ENCODE measurements around the gene SPINK14. TPM values are rescaled to one million over a fixed set of nuclear protein-coding genes. Genes with fewer than 3 reads are reported as not detected.

The SPINK14 gene
- total and polyA plus RNA-seq, 2 donors (not counting 3 experiments of a cell fraction or from before 2014, with no cell fraction given) = not detected

DNA sequence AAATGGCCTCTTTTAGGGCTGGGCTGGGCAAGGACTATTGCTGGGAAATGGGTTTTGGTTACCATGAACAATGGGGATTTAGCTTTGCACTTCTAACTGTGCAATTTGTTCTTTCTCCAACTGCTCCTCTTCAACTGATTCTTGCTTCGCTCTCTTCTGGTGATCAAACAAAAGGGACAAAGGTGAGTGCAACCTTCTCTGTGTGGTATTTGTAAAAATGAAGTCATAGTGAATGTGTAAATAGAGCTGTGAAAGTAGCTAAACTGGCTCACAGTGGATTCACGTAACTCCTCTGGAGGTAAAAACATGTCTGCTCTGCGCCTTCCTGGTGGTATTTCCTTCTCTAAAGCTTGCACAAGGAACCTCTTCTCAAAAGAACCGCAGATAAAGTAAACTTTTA, 20.9 kb upstream of the SPINK14 start:
- no peaks in the 10 kb centered on the region for H3K9me1 ChIP-seq (replicated peaks; ENCODE audit: control insufficient read depth, extremely low read depth, insufficient read depth, low read length)
- H4K20me1 ChIP-seq (replicated peaks; ENCODE audit: control insufficient read depth, extremely low read depth, insufficient read depth, low read length) = no peaks in the 10 kb centered on the region
- H3K9me3 ChIP-seq (replicated peaks; ENCODE audit: control insufficient read depth, insufficient read depth, low read length) = no peaks in the 10 kb centered on the region
- no peaks in the 10 kb centered on the region for H3K36me3 ChIP-seq (ENCODE audit: control insufficient read depth in 2 of 2, extremely low read depth in 1 of 2, insufficient read depth in 2 of 2, low read length in 2 of 2)
- CTCF ChIA-PET = interaction anchor here (1.9 kb wide), 1 partner anchor 28 kb away, joined by 4 read pairs; no protein-coding TSS in a partner anchor
- H3K4me1 ChIP-seq (ENCODE audit: control insufficient read depth, extremely low read depth, insufficient read depth, low read length) = peaks cover 28% of the 10 kb centered on the region
- no peak overlapping the region for H3K27ac ChIP-seq (ENCODE audit: insufficient read depth, low read depth, low read length)
- intact Hi-C loops (cut with micrococcal nuclease) (no loop called here), dilution Hi-C loops (cut with MboI; ENCODE audit: extremely low pct_ligation_motif_present, low sequenced_read_pairs) (no loop called here)
- DNase-seq (ENCODE audit: low read depth, low spot score) (no peak), FAIRE-seq (no peak)
- no TSS peak for BruUV-seq (replicated peaks)
- POLR2A ChIA-PET = no interaction called here
- no peaks in the 10 kb centered on the region for H3K27me3 ChIP-seq (ENCODE audit: control insufficient read depth in 2 of 2, insufficient read depth in 2 of 2, low read length in 2 of 2)
- TF ChIP-seq POLR2AphosphoS5 (IDR thresholded peaks at IDR 0.05; ENCODE audit: insufficient read depth, low read depth, low read length) (no peak), JUN (IDR thresholded peaks at IDR 0.05; ENCODE audit: borderline replicate concordance, insufficient read depth, insufficient read length, low read depth) (no peak)
- TF ChIP-seq, protein P1, sequence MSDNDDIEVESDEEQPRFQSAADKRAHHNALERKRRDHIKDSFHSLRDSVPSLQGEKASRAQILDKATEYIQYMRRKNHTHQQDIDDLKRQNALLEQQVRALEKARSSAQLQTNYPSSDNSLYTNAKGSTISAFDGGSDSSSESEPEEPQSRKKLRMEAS (IDR thresholded peaks at IDR 0.05; ENCODE audit: insufficient read depth, insufficient read length) = no peak
- H3K9ac ChIP-seq (replicated peaks; ENCODE audit: extremely low read depth, insufficient read depth, low read length) = no peak overlapping the region
- no peaks in the 10 kb centered on the region for H3K79me2 ChIP-seq (ENCODE audit: control insufficient read depth, insufficient read depth, low read length)
- H3K4me3 ChIP-seq (replicated peaks in 1 of 3; ENCODE audit: insufficient read depth in 1 of 3, low read depth in 1 of 3, low read length in 3 of 3) = no peak overlapping the region
- no peak overlapping the region for H2AFZ ChIP-seq (ENCODE audit: low read depth, low read length)
- no peak overlapping the region for H3K4me2 ChIP-seq (ENCODE audit: insufficient read depth, low read length)

DNA sequence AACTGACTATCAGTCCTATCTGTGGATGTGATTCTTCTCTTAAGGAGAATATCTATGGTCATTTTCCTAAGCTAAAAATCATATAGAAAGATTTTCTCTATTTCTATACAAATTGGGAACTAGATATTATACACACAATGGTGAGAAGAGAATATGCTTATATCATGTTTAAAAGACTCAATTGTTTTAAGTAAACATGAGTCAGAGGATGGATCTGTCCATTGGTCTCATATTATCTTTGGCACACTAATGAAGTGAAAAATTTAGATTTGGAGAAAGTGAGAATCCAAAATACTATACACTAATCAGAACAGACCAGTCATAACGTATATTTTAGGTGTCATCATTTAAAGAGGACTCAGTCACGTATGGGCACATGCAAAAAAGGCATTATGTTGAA, 16.5 kb upstream of the SPINK14 start:
- no peak for TF ChIP-seq EZH2 (IDR thresholded peaks at IDR 0.05; ENCODE audit: borderline replicate concordance, low read depth, low read length, severe bottlenecking)
- TF ChIP-seq GATA2 (IDR thresholded peaks at IDR 0.05; ENCODE audit: insufficient read depth, insufficient read length, low read depth, low read length) = no peak
- TF ChIP-seq, protein P2, sequence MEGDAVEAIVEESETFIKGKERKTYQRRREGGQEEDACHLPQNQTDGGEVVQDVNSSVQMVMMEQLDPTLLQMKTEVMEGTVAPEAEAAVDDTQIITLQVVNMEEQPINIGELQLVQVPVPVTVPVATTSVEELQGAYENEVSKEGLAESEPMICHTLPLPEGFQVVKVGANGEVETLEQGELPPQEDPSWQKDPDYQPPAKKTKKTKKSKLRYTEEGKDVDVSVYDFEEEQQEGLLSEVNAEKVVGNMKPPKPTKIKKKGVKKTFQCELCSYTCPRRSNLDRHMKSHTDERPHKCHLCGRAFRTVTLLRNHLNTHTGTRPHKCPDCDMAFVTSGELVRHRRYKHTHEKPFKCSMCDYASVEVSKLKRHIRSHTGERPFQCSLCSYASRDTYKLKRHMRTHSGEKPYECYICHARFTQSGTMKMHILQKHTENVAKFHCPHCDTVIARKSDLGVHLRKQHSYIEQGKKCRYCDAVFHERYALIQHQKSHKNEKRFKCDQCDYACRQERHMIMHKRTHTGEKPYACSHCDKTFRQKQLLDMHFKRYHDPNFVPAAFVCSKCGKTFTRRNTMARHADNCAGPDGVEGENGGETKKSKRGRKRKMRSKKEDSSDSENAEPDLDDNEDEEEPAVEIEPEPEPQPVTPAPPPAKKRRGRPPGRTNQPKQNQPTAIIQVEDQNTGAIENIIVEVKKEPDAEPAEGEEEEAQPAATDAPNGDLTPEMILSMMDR (IDR thresholded peaks at IDR 0.05; ENCODE audit: extremely low read depth in 1 of 2, insufficient read depth in 1 of 2, low read depth in 1 of 2, low read length in 2 of 2) = no peak
- TF ChIP-seq FOS (IDR thresholded peaks at IDR 0.05; ENCODE audit: borderline replicate concordance, insufficient read depth, low read length) = no peak
- TF ChIP-seq MYC (IDR thresholded peaks at IDR 0.05; ENCODE audit: low read depth, low read length) = no peak
- no peak for TF ChIP-seq JUN (IDR thresholded peaks at IDR 0.05; ENCODE audit: borderline replicate concordance, insufficient read depth, insufficient read length, low read depth)
- no peak for TF ChIP-seq POLR2AphosphoS5 (IDR thresholded peaks at IDR 0.05; ENCODE audit: insufficient read depth, low read depth, low read length)
- TF ChIP-seq, protein P1 (IDR thresholded peaks at IDR 0.05; ENCODE audit: insufficient read depth, insufficient read length) = no peak
- no peak for TF ChIP-seq POLR2A (IDR thresholded peaks at IDR 0.05; ENCODE audit: low read depth, low read length)
- no peaks in the 10 kb centered on the region for H3K36me3 ChIP-seq (ENCODE audit: control insufficient read depth in 2 of 2, extremely low read depth in 1 of 2, insufficient read depth in 2 of 2, low read length in 2 of 2)
- H3K79me2 ChIP-seq (ENCODE audit: control insufficient read depth, insufficient read depth, low read length) = no peaks in the 10 kb centered on the region
- dilution Hi-C loops (cut with MboI; ENCODE audit: extremely low pct_ligation_motif_present, low sequenced_read_pairs) (no loop called here), intact Hi-C loops (cut with micrococcal nuclease) (no loop called here)
- CTCF ChIA-PET = no interaction called here
- no peaks in the 10 kb centered on the region for H3K9me3 ChIP-seq (replicated peaks; ENCODE audit: control insufficient read depth, insufficient read depth, low read length)
- BruUV-seq (replicated peaks) = no TSS peak
- no peak overlapping the region for H3K27ac ChIP-seq (ENCODE audit: insufficient read depth, low read depth, low read length)
- H3K4me3 ChIP-seq (replicated peaks in 1 of 3; ENCODE audit: insufficient read depth in 1 of 3, low read depth in 1 of 3, low read length in 3 of 3) = no peak overlapping the region
- no peaks in the 10 kb centered on the region for H3K9me1 ChIP-seq (replicated peaks; ENCODE audit: control insufficient read depth, extremely low read depth, insufficient read depth, low read length)
- POLR2A ChIA-PET = no interaction called here
- H3K4me1 ChIP-seq (ENCODE audit: control insufficient read depth, extremely low read depth, insufficient read depth, low read length) = peaks cover 6% of the 10 kb centered on the region
- FAIRE-seq (peak; percentile 61), DNase-seq (ENCODE audit: low read depth, low spot score) (peak; percentile 31)
- no peak overlapping the region for H3K4me2 ChIP-seq (ENCODE audit: insufficient read depth, low read length)
- H3K27me3 ChIP-seq (ENCODE audit: control insufficient read depth in 2 of 2, insufficient read depth in 2 of 2, low read length in 2 of 2) = no peaks in the 10 kb centered on the region
- H4K20me1 ChIP-seq (replicated peaks; ENCODE audit: control insufficient read depth, extremely low read depth, insufficient read depth, low read length) = no peaks in the 10 kb centered on the region
- no peak overlapping the region for H2AFZ ChIP-seq (ENCODE audit: low read depth, low read length)
- no peak overlapping the region for H3K9ac ChIP-seq (replicated peaks; ENCODE audit: extremely low read depth, insufficient read depth, low read length)
